Stimulated activated CD8-positive, alpha-beta memory T cell treated with anti-CD3 and anti-CD28 coated beads, Interleukin-7, amount 100 ng/mL, for 48 hours (primary cell): ENCODE data around the gene KRTAP10-12.
"Not testable (repeated sequence)": the region's sequence is repeated elsewhere in the genome, so short reads cannot be mapped to it uniquely, and the experiment has no call there.

Source experiments
- DNase-seq, 2 donors: peaks; one replicate each; pipeline ENCODE4 v3.0.0-alpha.2; 2020; ENCODE audit warnings: low read depth in 1 of 2; ENCODE audit errors: extremely low read depth in 1 of 2

Gene KRTAP10-12

GRCh38 chr21:44667612-44668011 is 29.4 kb upstream of the KRTAP10-12 start:
- DNase-seq, result no peak

DNA sequence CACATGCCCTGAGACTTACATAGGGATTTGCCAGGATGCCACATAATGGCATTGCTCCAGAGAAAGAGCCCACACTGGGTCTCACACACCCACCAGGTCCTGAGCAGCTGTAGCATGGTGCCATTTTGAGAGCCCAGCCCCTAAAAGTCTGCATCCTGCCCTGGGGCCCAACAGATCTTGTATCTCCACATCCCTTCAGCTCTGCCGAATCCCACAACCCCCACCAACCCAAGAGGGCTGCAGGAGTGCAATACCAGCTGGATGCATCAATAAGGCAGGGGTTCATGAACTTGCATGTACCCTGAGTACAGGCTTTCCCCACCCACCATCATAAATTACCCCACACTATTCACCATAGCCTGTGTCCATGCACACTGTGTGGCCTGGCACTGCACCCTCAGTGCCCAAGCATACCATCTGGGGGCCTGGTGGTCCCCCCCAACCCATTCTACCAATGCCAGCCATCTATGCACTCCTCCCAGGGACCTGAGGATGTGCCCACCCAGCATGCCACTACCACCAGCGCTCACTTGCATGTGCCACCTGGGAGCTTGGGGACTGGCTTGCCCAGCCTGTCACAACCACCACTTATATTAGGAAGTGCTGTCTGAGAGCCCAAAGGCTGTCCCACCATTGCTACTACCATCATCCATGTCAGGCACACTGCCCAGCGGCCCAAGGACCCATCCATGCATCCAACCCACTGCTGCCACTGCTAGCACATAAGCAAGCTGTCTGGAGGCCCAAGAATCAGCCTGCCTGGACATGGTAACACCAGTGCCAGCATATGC is 26.1 kb upstream of the KRTAP10-12 start:
- no peak for DNase-seq

DNA sequence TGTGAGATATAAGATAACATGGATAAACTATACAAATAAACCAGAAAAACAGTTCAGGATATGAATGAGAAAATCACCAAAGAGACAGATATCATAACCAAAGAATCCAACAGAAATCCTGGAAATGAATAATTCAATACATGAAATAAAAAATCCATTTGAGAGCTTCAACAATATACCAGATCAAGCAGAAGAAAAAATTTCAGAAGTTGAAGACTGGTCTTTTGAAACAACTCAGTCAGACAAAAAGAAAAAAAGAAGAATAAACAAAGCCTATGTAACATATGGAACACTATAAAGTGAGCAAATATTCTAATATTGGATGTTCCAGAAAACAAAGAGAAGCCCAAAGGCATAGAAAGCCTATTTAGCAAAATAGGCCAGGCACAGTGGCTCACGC is 25.1 kb upstream of the KRTAP10-12 start:
- no peak for DNase-seq

- DNase-seq, result no peak
Observed at GRCh38 chr21:44677881-44678280, 19.1 kb upstream of the KRTAP10-12 start.

DNA sequence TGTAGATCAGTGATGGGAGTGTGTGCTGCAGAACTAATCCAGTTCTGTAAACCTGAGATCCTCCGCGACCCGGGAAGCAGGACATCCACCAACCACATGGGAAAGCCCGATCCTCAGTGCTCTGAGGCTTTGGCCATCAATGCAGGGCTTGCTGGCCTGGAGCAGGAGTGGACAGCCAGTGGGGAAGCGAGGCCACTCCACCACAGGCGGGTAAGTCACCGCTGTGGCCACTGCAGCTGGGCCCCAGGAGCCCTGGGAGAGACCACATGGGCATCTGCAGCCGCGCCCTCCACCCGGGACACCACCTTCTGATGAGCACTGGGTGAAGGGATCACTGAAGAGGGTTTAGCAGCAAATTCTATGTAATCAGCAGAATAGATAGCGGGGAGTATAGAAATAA is 15.8 kb upstream of the KRTAP10-12 start:
- no peak for DNase-seq

- DNase-seq, result no peak
Observed at GRCh38 chr21:44681861-44682579, 15.0 kb upstream of the KRTAP10-12 start, which contains the start of gene KRTAP12-1. Gene KRTAP12-1, minus strand, starts transcription at chr21:44682163. Its CDS starts 40 bp downstream, at chr21:44682123.

GRCh38 chr21:44682580-44683151 is 14.3 kb upstream of the KRTAP10-12 start:
- DNase-seq, result no peak

- no peak for DNase-seq
Observed at GRCh38 chr21:44684077-44684476, 12.9 kb upstream of the KRTAP10-12 start.

DNA sequence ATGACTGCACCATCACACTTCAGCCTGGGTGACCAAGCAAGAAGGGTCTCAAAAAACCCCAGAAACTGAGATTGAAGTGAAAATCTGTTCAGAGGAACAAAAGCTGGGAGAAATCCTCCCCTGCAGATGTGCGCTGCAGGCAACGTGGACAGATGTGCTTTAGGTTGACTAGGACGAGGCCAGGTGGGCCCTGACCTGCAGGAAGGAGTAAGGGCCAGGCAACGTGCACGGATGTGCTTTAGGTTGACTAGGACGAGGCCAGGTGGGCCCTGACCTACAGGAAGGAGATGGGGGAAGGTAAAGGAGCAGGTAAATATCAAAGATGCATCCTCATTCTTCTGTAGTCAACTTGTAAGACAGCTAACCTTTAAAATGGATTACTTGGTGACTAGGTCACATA is 12.5 kb upstream of the KRTAP10-12 start:
- no peak for DNase-seq

- DNase-seq, result not testable (repeated sequence)
Observed at GRCh38 chr21:44685050-44685449, 11.9 kb upstream of the KRTAP10-12 start.

GRCh38 chr21:44686000-44686781 is 10.8 kb upstream of the KRTAP10-12 start:
- no peak for DNase-seq

DNA sequence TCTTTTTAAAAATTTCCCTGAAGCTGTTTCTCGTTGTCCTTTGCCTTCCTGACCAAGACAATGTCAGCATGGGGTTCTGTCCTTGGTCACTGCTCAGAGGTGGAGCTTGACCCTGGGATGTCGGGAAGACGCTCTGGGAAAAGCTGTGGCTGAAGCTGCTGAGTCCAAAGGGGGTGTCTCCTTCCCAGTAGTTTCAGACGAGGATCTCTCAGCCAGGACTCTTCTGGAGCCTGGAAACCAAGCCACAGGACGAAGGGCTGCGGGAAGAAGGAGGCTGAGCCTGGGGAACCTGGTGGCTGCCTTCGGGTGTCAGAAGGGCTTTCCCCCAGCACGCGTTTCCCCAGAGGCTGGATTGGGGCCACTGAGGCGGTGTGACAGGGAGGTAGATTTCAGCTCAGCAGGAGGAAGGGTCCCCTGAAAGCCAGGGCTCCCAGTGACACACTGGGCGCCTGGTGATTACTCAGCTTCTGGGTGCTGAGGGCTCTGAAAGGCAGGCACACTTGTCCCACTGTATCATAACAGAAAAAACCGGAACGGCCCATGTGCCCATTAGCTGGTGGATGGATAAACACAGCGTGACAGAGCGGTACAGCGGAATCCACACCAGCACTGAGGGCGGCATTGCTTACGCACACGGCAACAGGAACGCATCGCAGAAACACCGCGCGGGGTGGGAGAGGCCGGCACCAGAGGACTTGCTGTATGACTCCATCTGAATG is 10.0 kb upstream of the KRTAP10-12 start:
- no peak for DNase-seq

GRCh38 chr21:44687671-44688070 is 9.3 kb upstream of the KRTAP10-12 start:
- DNase-seq, result no peak

DNA sequence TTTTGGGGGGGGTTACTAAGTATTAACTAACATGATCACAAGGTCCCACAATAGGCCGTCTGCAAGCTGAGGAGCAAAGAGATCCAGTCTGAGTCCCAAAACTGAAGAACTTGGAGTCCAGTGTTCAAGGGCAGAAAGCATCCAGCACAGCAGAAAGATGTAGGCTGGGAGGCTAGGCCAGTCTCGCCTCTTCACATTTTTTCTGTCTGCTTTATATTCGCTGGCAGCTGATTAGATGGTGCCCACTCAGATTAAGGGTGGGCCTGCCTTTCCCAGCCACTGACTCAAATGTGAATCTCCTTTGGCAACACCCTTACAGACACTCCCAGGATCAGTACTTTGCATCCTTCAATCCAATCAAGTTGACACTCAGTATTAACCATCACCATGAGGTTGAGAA is 7.2 kb upstream of the KRTAP10-12 start:
- DNase-seq, result not testable (repeated sequence)

DNA sequence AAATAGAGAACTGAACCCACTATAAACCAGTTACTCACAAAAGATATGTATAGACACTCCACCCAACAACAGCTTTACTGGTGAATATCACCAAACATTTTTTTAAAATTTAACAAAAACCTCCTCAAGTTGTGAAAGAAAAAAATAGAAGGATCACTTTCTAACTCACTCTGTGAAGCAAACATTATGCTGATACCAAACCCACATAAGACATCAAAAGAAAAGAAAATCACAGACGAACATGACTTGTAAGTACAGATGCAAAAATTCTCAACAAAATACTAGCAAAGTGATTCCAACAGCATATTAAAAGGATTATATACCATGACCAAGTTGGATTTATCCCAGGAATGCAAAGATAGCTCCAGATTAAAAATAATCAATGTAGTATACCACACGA is 5.3 kb upstream of the KRTAP10-12 start:
- no peak for DNase-seq

GRCh38 chr21:44692798-44693512 is 4.0 kb upstream of the KRTAP10-12 start:
- DNase-seq, result no peak

DNA sequence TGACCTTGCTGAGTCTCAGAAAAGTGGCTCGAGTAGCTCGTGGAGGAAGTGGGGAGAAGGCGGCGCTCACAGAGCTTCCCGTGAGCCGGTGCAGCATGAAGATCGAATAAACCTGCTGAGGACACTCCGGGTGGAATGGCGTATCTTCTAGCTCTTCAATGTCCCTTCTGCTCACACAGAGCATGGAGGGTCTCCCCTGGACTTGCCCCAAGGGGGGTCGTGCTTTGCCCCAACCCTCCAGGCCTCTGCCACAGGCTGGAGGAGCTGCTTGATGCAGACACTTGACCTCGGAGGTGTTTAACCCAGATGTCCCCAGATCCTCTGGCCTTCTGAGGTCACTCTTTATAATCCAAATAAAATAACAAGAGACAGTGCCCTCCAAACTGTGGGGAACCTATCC is 2.2 kb upstream of the KRTAP10-12 start:
- no peak for DNase-seq

- no peak for DNase-seq
Observed at GRCh38 chr21:44695184-44695583, 1.8 kb upstream of the KRTAP10-12 start.

GRCh38 chr21:44695641-44696040 is 1.3 kb upstream of the KRTAP10-12 start:
- DNase-seq, result no peak

DNA sequence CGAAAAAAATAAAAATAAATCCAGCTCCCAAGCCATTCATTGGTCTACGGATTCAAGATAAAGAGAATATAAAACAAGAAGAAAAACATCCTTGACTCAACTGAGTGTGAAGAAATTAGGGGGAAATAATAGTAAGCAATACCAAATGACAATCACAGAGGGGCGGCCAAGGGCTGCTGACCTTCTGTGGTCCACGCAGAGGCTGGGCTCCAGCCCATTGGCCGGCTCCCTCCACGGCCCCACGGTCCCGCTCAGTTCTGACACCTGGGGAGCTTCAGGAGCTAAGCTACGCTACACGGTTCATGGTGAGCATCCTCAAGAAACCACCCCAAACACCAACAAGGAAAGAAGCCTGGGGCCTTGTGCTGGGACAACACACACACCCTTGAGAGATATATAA is 400 bp upstream of the KRTAP10-12 start:
- no peak for DNase-seq
